Activated CD8-positive, alpha-beta memory T cell treated with anti-CD3 and anti-CD28 coated beads, Interleukin-2, amount 50 U/mL, for 4 hours (primary cell): ENCODE results near the gene SMO.

Experiments
- DNase-seq: peaks from one replicate; pipeline ENCODE4 v3.0.0-alpha.2; 2020

Gene SMO

GRCh38 chr7:129188372-129188891 lies at the start of gene SMO:
Gene SMO, plus strand, starts transcription at chr7:129188633. Its CDS starts 519 bp downstream, at chr7:129189152.
- no peak for DNase-seq

DNA sequence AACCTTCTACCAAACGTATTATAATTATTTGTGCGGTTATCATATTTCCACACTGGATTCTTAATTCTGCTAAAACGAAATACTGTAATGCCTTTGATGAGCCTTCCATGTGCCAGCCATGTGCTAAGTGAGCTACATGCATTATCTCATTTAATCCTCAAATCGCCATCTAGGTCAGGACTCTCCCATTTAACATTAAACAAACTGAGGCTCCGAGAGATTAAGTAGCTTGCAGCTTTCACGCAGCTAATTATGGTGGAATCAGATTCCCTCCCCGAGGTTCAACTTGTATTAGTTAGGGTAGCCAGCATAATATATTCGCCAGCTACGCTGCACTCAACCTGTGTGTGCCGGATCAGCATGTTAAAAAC lies 44.7 kb upstream of the SMO start:
- DNase-seq = no peak

- peak; percentile 60 for DNase-seq
Measured at GRCh38 chr7:129144095-129144833, 44.2 kb upstream of the SMO start, which contains the start of gene TSPAN33. Gene TSPAN33, plus strand, starts transcription at chr7:129144707. Its CDS starts 274 bp downstream, at chr7:129144981.

- peak; percentile 38 for DNase-seq
Measured at GRCh38 chr7:129144834-129145668, 43.4 kb upstream of the SMO start.

DNA sequence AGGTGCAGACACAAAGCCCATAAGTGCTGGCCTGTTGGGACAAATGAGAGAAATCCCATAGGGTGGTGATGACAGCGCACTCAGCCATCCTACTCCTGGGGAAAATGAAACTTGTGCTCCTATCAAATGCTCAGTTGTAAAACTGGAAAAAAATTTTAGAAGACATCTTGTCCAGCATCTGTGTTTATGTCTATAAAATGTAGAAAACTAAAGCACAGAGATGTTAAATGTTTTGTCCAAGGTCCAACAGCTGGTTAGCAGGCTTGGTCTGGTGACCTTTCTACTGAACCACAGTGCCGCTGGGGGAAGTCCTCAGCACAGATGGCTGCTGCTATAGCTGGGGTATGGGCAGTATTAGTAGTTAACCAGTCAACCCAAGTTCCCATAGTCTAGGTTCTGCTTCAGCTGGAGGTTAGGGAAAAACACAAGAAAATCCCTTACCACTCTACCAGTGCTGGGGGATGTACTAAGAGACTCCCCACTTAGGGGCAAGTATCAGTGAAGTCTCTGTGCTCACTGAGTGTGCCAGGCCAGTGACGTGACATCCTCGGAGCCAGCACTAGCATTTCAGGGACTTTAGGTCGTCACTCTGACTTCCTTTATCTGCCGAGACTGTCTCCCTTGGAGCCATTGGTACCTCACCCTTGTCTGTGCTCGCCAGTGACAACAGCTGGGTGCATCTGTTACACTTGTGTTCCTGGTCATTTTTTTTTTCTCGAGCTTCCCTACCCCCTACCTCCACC lies 42.0 kb upstream of the SMO start:
- no peak for DNase-seq

DNA sequence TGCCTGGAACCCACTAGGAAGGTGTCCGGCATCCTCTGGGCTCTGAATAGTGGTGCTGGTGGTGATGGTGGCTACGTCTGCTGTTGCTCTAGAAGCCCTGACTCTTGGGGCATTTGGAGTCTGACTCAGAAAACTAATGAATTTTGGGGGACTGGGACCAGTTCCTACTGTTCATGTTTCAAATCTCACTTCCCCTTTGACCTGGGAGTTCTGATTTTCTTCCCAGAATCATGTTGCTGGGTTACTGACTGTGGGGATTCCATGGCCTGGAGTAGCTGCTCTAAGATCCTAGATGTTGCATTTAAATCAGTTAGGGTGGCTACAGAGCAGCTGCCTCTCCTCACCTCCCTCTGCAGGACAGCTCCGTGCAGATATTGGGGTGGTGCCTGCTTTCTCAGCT lies 40.7 kb upstream of the SMO start:
- DNase-seq = no peak

DNA sequence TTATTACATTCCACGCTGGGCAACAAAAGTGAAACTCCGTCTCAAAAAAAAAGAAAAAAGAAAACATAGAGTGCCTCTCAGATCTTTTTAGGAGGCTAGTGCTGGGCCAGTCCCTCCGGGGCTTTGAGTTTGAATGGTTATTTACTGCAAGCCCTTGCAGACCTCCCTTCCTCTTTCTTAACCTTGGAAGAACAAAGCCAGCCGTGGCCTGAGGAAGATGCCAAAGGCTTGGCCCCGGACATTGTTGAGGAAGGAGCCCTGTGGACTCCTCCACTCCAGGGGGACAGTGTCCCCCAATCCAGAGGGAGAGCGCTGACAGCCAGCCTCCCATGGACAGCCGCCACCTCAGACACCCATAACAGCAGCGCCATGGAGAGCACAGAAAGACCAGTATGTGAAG lies 38.9 kb upstream of the SMO start:
- DNase-seq = no peak

GRCh38 chr7:129150199-129150996 lies 38.0 kb upstream of the SMO start:
- no peak for DNase-seq

- no peak for DNase-seq
Measured at GRCh38 chr7:129157651-129158050, 30.8 kb upstream of the SMO start.

- no peak for DNase-seq
Measured at GRCh38 chr7:129159539-129159938, 28.9 kb upstream of the SMO start.

DNA sequence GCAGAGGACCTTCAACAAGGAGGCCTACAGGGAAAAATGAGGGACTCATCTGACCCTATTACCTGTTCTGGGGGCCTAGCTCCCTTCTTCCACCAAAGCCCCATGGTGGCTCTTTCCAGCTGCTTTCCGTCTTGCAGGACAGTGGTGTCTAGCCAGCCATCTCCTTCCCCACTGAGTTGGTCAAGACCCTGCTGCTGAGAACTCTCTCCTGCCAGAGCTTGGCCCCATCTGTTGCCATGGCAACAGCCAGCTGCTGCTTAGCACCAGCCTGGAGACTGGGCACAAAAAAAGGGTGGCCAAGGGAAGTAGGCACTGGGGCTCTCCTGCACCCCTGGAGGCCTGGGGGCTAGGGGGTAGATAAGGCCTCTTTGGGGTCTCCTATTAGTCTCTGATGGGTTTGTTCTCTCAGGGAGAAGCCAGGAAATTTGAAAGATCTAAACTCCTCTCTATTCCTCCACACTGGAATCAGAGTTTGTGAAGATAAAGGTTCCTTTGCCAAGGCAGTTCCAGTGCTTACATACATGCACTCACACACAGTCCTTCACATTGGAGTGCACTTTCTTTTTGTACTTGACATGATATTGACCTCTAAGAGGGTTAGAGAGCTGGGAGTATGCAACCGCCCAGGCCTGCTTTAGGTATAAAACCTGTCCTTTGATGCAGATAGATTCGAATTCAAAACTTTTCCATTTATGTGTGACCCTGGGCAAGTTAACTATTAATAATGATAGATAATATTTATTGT lies 28.1 kb upstream of the SMO start:
- DNase-seq = no peak

DNA sequence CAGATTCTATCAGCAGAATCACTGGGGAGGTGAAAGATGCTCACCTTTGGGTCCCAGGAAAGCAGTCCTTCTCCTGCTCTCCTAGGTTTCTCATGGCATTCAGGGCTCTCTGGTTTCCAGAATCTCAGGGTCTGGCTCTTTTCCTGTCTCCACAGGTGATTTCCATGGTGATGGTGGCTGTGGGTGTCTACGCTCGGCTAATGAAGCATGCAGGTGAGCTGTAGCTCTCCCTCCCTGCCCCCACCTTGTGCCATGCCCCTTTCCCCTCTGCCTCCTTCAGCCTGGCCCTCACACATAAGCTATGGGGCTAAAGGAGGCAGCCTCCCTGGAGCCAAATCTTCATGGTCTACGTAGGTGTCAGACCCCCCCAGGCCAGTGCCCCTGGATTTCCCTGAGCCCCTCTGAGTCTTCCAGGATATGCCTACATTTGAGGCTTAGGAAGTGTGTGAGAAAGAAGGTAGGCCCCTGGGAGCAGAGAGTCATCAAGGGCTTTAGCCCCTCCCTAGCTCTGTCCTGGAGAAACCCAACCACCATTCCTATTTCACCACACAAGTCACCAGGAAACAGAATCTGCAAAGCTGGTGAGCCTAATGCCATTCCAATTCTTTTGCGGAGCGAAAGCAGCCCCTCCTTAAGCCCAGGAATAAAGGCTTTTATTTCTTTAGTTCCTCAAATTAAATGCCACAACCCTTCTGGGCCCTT lies 26.8 kb upstream of the SMO start:
- DNase-seq = no peak

- no peak for DNase-seq
Measured at GRCh38 chr7:129162732-129163131, 25.7 kb upstream of the SMO start.

DNA sequence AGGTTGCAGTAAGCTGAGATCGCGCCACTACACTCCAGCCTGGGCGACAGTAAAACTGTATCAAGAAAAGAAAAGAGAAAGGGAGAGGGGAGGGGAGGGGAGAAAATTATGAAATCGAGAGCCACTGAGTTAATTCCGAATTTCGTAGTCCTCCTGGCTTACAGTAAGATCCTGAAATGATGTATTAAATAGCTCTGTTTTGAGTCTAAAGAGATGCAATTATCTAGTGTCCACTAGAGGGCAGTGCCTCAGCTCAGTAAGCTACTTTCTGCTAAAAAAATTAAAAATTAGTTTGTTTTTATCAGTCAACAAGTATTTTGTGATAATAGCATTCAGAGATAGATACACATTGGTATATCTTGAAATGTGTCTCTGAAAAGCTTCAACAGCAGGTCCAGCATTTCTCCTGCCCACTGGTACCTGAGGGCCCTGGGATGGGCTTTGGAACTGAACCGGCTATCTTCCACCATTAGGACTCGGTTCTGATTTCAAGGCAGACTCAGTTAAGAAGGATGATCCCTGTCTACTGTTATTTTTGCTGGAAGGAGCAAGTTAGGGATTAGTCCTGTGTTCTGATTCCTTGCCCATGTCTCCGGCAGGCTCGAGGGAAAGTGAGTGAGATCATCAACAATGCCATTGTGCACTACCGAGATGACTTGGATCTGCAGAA lies 24.4 kb upstream of the SMO start:
- DNase-seq = no peak

DNA sequence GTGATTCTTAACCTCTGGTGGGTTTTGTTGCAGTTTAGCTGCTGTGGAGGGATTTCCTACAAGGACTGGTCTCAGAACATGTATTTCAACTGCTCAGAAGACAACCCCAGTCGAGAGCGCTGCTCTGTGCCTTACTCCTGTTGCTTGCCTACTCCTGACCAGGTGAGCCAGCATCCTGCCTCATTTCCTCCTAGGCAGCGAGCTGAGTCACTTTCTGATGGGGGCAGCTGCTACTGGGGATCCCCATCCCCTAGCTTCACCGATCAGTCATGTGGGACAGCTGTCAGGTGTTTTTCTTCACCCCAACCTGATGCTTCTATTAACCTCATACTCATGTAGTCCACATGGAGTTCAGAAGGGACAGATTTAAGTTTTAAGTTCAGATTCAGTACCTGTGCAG lies 21.7 kb upstream of the SMO start:
- no peak for DNase-seq

DNA sequence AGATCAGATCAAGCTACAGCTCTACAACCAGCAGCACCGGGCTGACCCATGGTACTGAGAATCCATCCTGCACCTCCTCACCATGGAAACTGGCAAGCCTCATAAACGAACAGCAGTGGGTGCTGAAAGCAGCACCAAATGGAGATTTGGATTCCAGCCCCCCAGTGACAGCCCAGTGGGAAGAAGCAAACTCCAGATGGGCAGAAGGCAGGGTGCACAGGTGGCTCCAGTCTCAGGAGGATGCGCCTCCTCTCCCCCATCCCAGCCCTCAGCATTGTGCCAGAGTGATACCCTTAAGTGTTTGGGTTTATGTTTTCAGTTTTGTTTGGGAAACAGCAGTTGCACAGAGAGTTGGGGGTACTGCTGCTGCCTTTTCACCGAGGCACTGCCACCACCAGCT lies 20.6 kb upstream of the SMO start:
- no peak for DNase-seq

DNA sequence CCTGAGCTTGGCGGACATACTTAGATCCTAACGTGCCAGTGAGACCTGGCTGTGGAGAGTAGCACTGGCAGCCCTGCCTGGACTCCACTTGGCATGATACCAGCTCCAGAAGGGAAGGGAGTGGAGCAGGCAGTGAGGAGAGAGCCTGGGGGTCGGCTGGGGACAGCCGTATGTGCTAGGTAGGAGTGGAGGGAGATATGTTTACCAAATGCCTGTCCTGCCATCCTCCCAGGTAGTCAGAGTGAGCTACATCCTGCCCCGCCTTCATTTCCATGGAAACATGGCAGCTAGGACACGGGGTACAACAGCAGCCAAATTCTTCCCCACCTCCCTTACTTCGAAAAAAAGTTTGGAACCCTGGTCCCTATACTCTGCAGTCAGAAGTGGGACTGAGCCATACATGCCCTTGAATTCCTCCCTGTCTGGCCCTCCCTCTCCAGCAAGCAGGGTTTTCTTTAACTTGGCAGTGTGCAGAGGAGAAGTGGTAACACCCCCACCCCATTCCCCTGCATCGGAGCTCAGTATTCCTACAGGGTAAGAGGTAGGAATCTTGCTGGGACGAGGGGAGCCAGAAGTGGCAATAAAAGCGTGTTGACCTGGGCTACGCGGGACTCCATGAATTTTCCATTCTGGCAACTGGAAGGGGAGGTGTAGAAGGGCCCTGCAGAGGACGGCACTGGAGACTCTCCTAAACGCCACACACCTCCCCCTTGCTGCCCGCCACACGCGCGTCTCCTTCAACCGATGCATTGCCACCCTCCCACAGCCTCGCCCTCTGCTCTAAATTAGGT lies 20.0 kb upstream of the SMO start:
- no peak for DNase-seq

DNA sequence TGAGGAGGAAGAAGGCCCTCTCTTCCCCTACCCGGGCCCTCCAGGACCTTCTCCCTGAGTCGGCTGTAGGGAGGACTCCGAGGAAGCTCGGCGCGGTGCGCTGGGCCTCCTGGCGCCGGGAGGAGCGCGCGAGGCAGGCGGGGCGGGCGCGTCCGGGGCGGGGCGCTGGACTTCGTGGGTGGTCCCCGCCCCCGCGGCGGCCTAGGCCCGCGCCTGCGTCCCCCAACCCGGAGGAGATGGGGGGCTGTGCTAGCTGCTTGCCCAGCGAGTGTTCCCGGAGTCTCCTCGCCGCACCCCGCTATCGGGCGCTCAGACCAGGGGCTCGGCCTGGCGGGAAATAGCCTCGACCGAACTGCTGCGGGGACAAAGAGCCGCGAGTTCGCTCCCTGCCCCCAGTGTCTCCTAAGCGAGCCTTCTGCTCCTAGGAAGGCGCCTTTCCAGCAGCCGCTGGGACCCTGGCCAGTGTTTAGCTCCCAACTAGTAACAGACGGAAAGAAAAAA lies 19.2 kb upstream of the SMO start:
- peak; percentile 55 for DNase-seq

DNA sequence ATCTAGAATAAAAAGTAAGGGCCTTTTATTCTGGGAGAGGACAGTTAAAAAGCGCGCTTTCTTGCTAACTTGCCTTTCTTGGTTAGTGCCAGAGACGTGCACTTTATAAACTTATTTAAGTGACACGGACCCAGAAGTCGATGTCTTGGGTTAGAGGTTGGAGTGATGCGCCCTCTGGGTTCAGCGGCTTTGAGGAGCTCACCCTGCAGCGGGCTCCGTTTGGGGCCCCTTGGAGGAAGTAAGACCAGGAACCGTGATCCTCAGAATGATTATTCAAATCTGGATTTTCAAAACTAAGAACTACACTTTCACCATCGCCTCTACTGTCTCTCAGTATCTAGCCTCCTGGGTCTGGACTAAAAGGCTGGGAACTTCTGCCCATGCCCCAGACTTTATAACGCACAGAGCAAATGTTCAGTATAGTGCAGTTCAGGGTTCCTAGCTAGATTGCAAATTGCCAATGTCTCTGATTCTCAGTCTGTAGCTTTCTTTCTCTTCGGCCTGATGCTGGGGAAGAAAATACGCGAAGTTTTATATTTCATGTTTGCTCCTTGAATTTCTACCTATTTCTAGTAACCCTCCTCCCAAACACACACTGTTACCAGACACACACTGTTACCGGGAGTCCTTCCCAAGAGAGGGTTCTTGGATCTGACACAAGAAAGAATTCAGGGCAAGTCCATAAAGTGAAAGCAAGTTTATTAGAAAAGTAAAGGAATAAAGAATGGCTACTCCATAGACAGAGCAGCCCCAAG lies 18.6 kb upstream of the SMO start:
- DNase-seq = no peak
